ENCODE data around the gene ACACA. TPM values are rescaled to one million over a fixed set of nuclear protein-coding genes. Genes with fewer than 3 reads are reported as not detected.
A peak's percentile ranks its signal among the peaks of the same experiment; 100 is the strongest.

Gene ACACA
- total RNA-seq, 8 experiments from 2014 or later: 38.5 to 94.5 (median 47.3) TPM

DNA sequence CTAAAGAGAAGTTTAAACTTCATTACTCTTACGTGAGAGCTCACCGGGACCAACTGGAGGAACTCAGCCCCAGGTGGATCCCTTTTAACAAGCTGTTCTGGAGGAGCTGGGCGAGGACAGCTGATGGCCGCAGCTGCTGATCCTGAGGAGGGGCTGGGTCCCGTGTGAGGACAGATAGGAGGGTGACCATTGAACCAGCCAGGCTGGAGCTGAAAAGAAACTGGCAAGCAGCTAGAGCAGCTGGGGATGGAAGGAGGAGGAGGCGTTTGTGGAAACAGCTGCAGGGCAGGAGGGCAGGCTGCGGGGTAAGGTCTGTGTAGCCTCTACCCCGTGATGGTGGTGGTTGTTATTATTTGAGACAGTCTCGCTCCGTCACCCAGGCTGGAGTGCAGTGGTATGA, 338.4 kb downstream of the ACACA start:
- Histone ChIP-seq H3K4me3 (no peak overlapping the region), H3K4me1 (replicated peaks in 1 of 2) (peaks cover 3% of the 10 kb centered on the region in 2 donors), H3K27ac (no peak overlapping the region)
- 25 to 86% (median 78%) methylated on average over 1 to 9 of the region's 10 CpGs; no CpG with 5 or more reads in 2 of the 10 experiments for WGBS, 10 experiments
- in situ Hi-C loops (cut with MboI; ENCODE audit: low pct_unique_long_range_greater_than_20kb in 2 of 9, low sequenced_read_pairs in 9 of 9, unreplicated experiment in 9 of 9): loop anchor here in 3 of 9 experiments (25.0 kb wide), 1 partner anchor 456 kb away; the partner anchor contains the start of gene MRM1 (in 3 of the 3)
- ATAC-seq (replicated peaks in 6 of 8): peak in 2 of 8 experiments; percentile 9 to 25

DNA sequence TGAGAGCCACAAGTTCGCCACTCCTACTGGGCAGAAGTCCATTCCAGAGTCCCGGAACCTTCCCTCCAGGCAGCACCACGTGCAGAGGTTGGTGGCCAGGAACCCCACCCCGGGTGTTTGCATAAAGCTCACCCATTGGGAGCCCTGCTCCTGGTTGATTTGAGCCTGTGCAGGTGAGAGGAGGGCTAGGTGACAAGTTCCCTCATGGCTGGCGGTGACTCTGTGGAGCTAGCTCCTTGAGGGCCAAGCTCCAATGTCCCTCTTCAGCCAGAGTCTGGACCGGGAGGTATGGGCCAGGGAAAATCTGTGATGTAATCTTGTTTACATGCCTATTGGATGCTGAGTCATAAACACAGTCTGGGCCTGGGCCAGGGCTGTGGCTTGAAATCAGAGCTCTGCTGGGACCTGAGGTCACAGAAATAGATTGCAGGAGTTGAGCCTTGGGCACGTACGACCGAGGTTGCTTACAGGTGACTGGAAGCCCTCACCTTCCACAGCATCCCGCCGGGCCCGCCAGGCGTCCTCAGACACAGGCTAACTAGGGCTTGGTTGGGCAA, 339.0 kb downstream of the ACACA start:
- H3K27ac ChIP-seq: no peak overlapping the region
- no peak overlapping the region for H3K4me3 ChIP-seq
- ATAC-seq (replicated peaks in 6 of 8): peak; percentile 88 to 98 (median 97)
- in situ Hi-C loops (cut with MboI; ENCODE audit: low pct_unique_long_range_greater_than_20kb in 2 of 9, low sequenced_read_pairs in 9 of 9, unreplicated experiment in 9 of 9): loop anchor here in 3 of 9 experiments (25.0 kb wide), 1 partner anchor 455 kb away; the partner anchor contains the start of gene MRM1 (in 3 of the 3)
- H3K4me1 ChIP-seq (replicated peaks in 1 of 2): peaks cover 3 to 5% of the 10 kb centered on the region in 2 donors
- WGBS, 10 experiments: 11 to 97% (median 70%) methylated on average over 1 to 7 of the region's 13 CpGs; no CpG with 5 or more reads in 2 of the 10 experiments

DNA sequence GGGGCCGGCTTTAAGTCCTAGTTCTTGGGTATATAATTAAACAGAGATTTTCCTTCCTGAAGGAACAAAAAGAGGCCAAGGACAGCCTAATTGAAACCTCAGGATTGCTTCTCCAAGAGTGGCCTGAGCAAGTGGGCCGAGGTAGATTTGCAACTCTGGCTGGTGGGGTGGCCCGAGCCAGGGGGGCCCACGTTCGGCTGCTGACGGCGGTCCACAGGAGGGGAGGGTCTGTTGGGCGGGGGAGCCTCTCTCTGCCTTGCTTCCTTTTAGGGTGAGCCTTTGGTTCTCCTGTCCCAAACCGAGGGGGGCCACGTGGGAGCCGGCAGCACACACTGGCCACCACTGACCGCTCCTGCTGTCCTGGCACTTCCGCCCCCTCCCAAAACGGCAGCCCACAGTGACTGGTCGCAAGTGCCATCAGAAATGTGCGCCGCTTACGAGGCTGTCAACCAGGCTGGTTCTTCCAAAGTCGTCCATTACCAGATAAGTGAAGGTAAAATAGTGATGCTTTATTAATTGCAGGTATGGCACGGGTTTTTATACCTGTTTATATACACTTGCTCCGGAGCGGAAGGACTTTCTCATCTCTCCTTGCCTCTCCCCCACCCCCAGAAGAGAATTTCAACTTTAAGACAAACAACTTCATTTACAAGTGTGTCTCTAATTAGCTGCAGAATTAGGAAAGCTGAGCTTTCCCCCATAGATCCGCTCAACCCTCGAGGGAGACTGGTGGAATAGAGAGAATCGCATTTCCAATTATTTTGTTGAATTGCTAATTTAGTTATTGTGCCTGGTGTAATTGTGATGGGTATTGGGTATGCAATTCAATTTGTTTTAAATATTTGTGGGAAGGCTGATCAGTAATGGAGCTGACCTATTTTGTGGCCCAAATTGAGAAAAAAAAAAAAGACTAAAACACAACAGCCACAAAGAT, 340.0 kb downstream of the ACACA start:
- 24 to 100% (median 63%) methylated on average over 1 to 13 of the region's 25 CpGs; no CpG with 5 or more reads in 1 of the 10 experiments for WGBS, 10 experiments
- no peak overlapping the region for H3K4me3 ChIP-seq
- in situ Hi-C loops (cut with MboI; ENCODE audit: low pct_unique_long_range_greater_than_20kb in 2 of 9, low sequenced_read_pairs in 9 of 9, unreplicated experiment in 9 of 9): loop anchor here in 3 of 9 experiments (25.0 kb wide), 1 partner anchor 454 kb away; the partner anchor contains the start of gene MRM1 (in 3 of the 3)
- H3K4me1 ChIP-seq (replicated peaks in 1 of 2): peaks cover 3 to 15% of the 10 kb centered on the region in 2 donors
- no peak for ATAC-seq (replicated peaks in 6 of 8)
- no peak overlapping the region for H3K27ac ChIP-seq

DNA sequence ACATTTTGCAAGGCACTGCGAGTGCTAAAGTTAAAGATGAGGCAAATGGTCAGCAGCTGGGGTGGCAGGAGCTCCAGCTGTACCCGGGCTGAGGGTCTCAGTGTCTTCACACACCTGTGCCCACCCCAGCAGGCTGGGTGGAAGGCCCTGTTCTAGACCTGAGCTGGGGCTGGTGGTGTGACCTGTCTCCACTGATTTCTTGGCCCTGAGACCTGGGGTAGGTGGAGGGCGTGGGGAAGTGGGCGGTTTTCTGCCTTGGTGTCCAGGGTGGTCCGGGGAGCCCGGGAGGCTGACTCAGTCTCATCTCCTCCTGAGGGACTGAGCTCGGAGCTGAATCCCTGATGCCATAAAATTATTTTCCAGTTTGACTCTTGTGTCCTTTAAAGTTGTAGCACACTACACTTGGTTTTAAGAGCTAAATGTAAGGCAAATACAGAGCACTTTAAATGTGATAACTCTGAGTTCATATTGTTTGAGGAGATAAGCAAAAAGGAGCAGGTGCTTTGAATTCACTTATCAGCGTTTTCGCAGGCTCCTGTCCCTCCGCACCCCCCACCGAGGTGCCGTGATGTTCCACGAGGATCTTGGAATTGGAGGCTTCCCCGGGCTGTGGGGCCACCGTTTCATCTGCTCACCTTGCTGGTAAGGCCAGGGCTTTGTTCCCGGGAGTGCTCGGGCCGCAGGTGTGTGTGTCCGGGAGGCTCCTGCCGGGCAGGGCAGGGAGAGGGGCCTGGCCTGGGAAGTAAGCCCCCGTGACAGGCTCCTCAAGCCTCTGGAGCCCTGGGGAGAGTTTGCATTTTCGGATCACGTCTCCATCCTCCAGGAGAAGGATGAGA, 340.9 kb downstream of the ACACA start:
- Histone ChIP-seq H3K4me1 (replicated peaks in 1 of 2) (peaks cover 3 to 16% of the 10 kb centered on the region in 2 donors), H3K27ac (no peak overlapping the region), H3K4me3 (no peak overlapping the region)
- no peak for ATAC-seq (replicated peaks in 6 of 8)
- in situ Hi-C loops (cut with MboI; ENCODE audit: low pct_unique_long_range_greater_than_20kb in 2 of 9, low sequenced_read_pairs in 9 of 9, unreplicated experiment in 9 of 9): loop anchor here in 3 of 9 experiments (25.0 kb wide), 1 partner anchor 453 kb away; the partner anchor contains the start of gene MRM1 (in 3 of the 3)
- 0 to 100% (median 60%) methylated on average over 1 to 18 of the region's 23 CpGs; no CpG with 5 or more reads in 3 of the 10 experiments for WGBS, 10 experiments

DNA sequence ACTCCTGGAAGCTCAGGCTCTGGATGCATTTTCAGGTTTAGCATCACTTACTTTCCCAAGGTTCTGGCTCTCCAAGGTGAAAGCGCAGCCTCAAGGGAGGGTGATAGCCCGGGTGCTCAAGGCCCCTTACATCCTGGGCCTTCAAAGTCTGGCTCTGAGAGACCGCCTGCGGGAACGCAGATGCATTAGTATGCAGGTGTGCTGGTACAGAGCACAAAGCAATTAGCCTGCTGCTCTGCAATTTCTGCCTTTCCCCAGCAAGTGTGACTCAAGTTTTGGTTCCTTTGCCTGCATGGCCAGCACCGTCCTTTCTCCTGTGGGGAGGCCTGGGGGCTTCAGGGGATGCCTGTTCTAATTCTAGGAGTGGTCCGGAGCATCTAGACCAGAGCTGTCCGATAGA, 341.7 kb downstream of the ACACA start:
- in situ Hi-C loops (cut with MboI; ENCODE audit: low pct_unique_long_range_greater_than_20kb in 2 of 9, low sequenced_read_pairs in 9 of 9, unreplicated experiment in 9 of 9): loop anchor here in 3 of 9 experiments (25.0 kb wide), 1 partner anchor 453 kb away; the partner anchor contains the start of gene MRM1 (in 3 of the 3)
- H3K4me1 ChIP-seq (replicated peaks in 1 of 2): peaks cover 5 to 22% of the 10 kb centered on the region in 2 donors
- H3K27ac ChIP-seq: no peak overlapping the region
- WGBS, 10 experiments: 50 to 100% (median 91%) methylated on average over 1 to 6 of the region's 8 CpGs; no CpG with 5 or more reads in 3 of the 10 experiments
- no peak overlapping the region for H3K4me3 ChIP-seq
- no peak for ATAC-seq (replicated peaks in 6 of 8)

DNA sequence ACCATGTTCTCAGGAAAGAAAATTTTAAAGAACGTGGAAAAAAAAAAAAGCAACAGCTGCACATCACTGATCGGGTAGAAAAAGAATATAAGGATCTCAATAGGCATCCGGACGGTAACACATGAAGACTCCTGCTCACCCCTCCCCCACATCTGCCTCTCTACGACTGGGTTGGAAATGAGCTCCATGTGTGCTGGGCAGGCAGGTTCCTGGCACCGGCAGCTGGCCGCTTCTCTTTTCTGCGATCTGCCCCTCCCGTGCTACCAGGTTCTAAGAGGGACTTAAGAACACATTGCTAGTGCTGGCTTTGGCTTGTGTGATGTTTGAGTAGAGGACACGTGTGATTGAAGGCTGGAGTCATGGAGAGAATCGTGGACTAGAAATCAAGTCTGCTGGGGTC, 342.4 kb downstream of the ACACA start:
- no peak overlapping the region for H3K27ac ChIP-seq
- H3K4me3 ChIP-seq: no peak overlapping the region
- peaks cover 6 to 27% of the 10 kb centered on the region in 2 donors for H3K4me1 ChIP-seq (replicated peaks in 1 of 2)
- no peak for ATAC-seq (replicated peaks in 6 of 8)
- 20 to 100% (median 73%) methylated on average over 1 to 9 of the region's 11 CpGs; no CpG with 5 or more reads in 2 of the 10 experiments for WGBS, 10 experiments
- in situ Hi-C loops (cut with MboI; ENCODE audit: low pct_unique_long_range_greater_than_20kb in 2 of 9, low sequenced_read_pairs in 9 of 9, unreplicated experiment in 9 of 9): loop anchor here in 3 of 9 experiments (25.0 kb wide), 1 partner anchor 452 kb away; the partner anchor contains the start of gene MRM1 (in 3 of the 3)

DNA sequence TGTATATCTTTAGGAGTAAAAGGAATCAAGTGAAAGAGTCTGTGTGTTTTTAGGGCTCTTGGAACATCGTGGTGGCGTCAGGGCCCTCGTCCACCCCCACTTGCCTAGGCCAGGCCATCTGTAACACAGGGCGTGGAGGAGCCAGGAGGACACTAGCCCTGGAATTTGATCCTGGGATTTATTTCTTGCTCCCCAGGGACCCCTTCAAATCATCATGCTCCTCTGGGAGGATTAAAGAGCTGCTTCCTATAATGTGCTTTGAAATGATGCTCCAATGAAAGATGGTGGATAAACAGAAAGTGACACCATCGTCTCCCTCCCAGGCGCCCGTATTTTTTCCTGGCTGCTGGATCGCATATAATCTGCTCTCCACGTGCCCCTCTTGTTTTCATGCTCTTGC, 344.6 kb downstream of the ACACA start:
- no peak overlapping the region for H3K4me3 ChIP-seq
- 0 to 80% (median 49%) methylated on average over 1 to 6 of the region's 9 CpGs; no CpG with 5 or more reads in 4 of the 10 experiments for WGBS, 10 experiments
- H3K4me1 ChIP-seq (replicated peaks in 1 of 2): peaks cover 6 to 27% of the 10 kb centered on the region in 2 donors
- peak in 3 of 8 experiments; percentile 41 to 57 (median 53) for ATAC-seq (replicated peaks in 6 of 8)
- H3K27ac ChIP-seq: peak overlapping the region in 1 of 2 donors; percentile 39
- in situ Hi-C loops (cut with MboI; ENCODE audit: low pct_unique_long_range_greater_than_20kb in 2 of 9, low sequenced_read_pairs in 9 of 9, unreplicated experiment in 9 of 9): loop anchor here in 3 of 9 experiments (25.0 kb wide), 1 partner anchor 450 kb away; the partner anchor contains the start of gene MRM1 (in 3 of the 3)

DNA sequence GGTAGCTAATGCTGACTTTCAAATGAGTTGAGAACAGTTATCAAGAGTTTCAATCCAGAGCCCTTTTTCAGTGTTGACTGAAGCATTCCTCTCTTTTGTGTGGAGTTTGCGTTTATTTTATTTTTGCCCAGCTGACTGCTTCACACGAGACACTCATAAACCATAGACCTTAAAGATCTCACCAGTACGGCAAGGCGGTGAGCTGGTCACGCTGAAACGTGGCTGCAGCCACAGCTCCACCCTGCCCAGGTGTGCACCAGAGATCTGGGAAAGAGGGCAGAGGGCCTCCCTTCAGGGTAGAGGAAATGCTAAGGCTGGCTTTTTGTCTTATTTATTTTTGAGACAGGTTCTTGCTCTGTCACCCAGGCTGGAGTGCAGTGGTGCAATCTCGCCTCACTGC, 345.7 kb downstream of the ACACA start:
- WGBS, 10 experiments: 44 to 96% (median 81%) methylated on average over 3 to 7 of the region's 7 CpGs; no CpG with 5 or more reads in 2 of the 10 experiments
- no peak overlapping the region for H3K4me3 ChIP-seq
- no peak overlapping the region for H3K27ac ChIP-seq
- peaks cover 3 to 27% of the 10 kb centered on the region in 2 donors for H3K4me1 ChIP-seq (replicated peaks in 1 of 2)
- in situ Hi-C loops (cut with MboI; ENCODE audit: low pct_unique_long_range_greater_than_20kb in 2 of 9, low sequenced_read_pairs in 9 of 9, unreplicated experiment in 9 of 9): loop anchor here in 3 of 9 experiments (25.0 kb wide), 1 partner anchor 449 kb away; the partner anchor contains the start of gene MRM1 (in 3 of the 3)
- peak in 1 of 8 experiments; percentile 17 for ATAC-seq (replicated peaks in 6 of 8)

DNA sequence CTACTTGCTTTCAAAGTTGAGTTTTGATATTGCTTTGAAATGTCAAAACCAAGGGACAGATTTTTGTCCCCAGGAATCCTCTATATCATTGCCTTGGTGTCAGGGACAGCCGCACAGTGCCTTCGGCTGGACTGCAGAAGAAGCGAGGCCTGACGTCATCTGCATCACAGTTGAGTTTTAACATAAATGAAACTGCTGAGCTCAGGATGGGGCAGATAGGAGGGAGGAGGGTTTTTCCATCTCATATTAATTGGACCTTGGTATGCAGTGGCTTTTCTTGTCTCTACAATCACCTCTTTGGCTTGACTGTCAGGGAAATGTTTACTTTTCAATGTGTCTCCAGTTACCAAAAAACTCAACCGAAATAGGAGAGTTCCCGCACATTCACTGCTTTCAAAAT, 346.5 kb downstream of the ACACA start:
- Histone ChIP-seq H3K4me1 (replicated peaks in 1 of 2) (peaks cover 3 to 27% of the 10 kb centered on the region in 2 donors), H3K4me3 (no peak overlapping the region), H3K27ac (no peak overlapping the region)
- in situ Hi-C loops (cut with MboI; ENCODE audit: low pct_unique_long_range_greater_than_20kb in 2 of 9, low sequenced_read_pairs in 9 of 9, unreplicated experiment in 9 of 9): loop anchor here in 3 of 9 experiments (25.0 kb wide), 1 partner anchor 448 kb away; the partner anchor contains the start of gene MRM1 (in 3 of the 3)
- WGBS, 10 experiments: 20 to 92% (median 80%) methylated on average over 1 to 6 of the region's 6 CpGs; no CpG with 5 or more reads in 2 of the 10 experiments
- ATAC-seq (replicated peaks in 6 of 8): peak in 4 of 8 experiments; percentile 31 to 55 (median 54)

DNA sequence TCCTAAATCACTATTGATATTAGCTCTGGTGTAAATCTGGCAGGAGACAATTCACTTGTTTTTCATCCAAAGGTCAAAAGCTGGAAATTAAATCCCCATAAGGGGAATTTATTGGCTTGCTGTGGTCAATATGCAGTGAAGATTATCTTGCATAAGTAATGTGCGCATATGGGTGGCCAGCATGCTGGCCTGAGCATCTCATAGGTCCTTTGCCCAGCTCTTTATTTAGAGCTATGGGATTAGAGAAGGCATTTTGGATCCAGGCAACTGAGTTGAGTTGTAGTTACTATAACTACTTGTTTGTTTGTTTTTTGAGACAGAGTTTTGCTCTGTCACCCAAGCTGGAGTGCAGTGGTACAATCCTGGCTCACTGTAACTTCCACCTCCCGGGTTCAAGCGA, 347.1 kb downstream of the ACACA start:
- WGBS, 10 experiments: 25 to 100% (median 100%) methylated on average over 1 to 3 of the region's 3 CpGs; no CpG with 5 or more reads in 1 of the 10 experiments
- Histone ChIP-seq H3K4me3 (no peak overlapping the region), H3K27ac (no peak overlapping the region), H3K4me1 (replicated peaks in 1 of 2) (peaks cover 3 to 27% of the 10 kb centered on the region in 2 donors)
- peak in 4 of 8 experiments; percentile 19 to 73 (median 62) for ATAC-seq (replicated peaks in 6 of 8)
- in situ Hi-C loops (cut with MboI; ENCODE audit: low pct_unique_long_range_greater_than_20kb in 2 of 9, low sequenced_read_pairs in 9 of 9, unreplicated experiment in 9 of 9): loop anchor here in 3 of 9 experiments (25.0 kb wide), 1 partner anchor 447 kb away; the partner anchor contains the start of gene MRM1 (in 3 of the 3)

DNA sequence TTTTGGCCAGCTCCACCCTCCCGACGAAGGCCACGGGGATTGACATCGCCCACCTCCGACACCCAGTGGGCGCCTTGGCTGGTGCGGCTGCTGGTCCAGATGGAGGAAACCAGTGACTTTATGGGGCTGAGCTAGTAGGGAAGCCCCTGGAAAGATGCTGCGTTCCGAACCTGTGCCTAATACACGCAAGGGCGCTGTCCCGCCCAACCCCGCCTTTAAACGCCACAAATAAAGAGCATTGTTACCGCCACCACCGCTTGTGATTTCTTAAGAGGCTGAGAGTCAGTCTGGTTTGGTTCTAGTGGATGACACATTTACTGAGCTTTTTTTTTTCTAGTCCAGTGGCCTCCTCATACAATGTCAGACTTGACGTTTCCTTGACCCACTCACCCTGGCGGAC, 350.0 kb downstream of the ACACA start:
- in situ Hi-C loops (cut with MboI; ENCODE audit: low pct_unique_long_range_greater_than_20kb in 2 of 9, low sequenced_read_pairs in 9 of 9, unreplicated experiment in 9 of 9): loop anchor here in 3 of 9 experiments (25.0 kb wide), 1 partner anchor 444 kb away; the partner anchor contains the start of gene MRM1 (in 3 of the 3)
- peaks cover 3 to 23% of the 10 kb centered on the region in 2 donors for H3K4me1 ChIP-seq (replicated peaks in 1 of 2)
- WGBS, 10 experiments: 90 to 100% (median 98%) methylated on average over 1 to 16 of the region's 18 CpGs; no CpG with 5 or more reads in 2 of the 10 experiments
- H3K27ac ChIP-seq: no peak overlapping the region
- no peak for ATAC-seq (replicated peaks in 6 of 8)
- no peak overlapping the region for H3K4me3 ChIP-seq

Measured in motor neuron (in vitro differentiated cells).